HG02588 (cell line): ENCODE measurements around the gene MS4A5.
A peak's percentile ranks its signal among the peaks of the same experiment; 100 is the strongest.
"Not testable (repeated sequence)": the region's sequence is repeated elsewhere in the genome, so short reads cannot be mapped to it uniquely, and the experiment has no call there.

Source experiments
- ATAC-seq: cut with Tn5 transposase; IDR thresholded peaks from one replicate; pipeline ENCODE4 v1.9.1; 2021; ENCODE audit warnings: mild to moderate bottlenecking, moderate library complexity; ENCODE audit not compliant: unreplicated experiment

MS4A5 gene, protein sequence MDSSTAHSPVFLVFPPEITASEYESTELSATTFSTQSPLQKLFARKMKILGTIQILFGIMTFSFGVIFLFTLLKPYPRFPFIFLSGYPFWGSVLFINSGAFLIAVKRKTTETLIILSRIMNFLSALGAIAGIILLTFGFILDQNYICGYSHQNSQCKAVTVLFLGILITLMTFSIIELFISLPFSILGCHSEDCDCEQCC

DNA sequence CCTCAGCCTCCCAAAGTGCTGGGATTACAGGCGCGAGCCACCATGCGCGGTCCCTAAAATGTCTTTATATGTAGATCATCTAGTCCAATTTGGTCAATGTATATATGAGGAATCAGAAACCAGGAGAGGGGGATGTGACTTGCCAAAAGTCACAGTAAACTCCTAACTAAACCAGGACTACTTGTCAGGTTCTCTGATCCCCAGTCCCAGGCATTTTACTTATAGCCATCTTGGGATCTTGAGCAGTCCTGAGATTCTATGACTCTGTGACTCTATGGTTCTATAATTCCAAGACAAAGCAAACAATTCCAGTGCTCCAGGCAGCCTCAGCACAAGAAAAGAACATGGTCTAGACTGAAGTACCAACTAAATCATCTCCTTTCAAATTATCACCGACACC lies at the start of gene MS4A5:
Gene MS4A5, plus strand, starts transcription at position 301 of the 400 bp plus-strand sequence. CDS start 103 bp downstream, outside the sequence.
- no peak for ATAC-seq

DNA sequence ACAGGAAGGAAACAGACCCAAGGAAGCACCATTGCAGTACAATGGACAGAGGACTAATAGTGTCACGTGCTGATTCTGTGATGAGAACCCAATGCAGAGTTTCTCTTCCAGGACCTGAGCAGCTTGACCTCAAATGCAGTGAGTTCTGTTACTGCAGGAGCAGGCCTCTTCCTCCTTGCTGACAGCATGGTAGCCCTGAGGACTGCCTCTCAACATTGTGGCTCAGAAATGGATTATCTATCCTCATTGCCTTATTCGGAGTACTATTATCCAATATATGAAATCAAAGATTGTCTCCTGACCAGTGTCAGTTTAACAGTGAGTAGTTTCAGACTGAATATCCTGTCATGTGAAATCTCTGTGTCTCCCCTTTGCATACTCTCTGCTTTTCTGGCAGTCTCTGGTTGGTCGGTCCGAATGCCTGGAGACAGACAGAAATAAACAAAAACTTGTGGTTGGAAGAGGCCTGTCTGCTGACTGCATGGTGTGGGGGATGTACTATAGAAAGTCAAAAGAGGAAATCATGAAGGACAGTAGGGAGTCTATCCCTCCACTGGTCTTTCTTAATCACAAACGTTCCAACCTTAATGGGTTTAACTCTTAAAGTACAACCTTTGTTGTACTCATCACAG lies 40.0 kb upstream of the MS4A5 start:
- ATAC-seq = peak; percentile 93

DNA sequence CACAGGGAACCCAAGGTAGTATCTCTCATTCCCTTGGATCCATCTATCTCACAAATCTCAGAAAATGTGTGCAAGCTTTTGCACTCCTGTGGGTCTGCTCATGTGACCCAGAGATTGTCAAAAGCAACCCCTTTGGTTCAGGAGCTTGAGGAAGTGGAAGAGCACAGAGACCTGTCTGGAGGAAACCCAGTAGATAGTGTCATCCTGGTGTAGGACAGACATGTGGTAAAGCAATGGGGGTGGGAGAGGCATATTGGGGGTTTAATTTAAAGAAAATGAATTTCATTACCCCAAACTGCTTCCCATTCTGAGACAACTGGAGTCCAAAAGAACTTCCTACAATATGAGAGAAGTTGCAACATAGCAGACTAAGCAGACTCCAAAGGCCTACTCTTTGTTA lies 39.0 kb upstream of the MS4A5 start:
- ATAC-seq = no peak

DNA sequence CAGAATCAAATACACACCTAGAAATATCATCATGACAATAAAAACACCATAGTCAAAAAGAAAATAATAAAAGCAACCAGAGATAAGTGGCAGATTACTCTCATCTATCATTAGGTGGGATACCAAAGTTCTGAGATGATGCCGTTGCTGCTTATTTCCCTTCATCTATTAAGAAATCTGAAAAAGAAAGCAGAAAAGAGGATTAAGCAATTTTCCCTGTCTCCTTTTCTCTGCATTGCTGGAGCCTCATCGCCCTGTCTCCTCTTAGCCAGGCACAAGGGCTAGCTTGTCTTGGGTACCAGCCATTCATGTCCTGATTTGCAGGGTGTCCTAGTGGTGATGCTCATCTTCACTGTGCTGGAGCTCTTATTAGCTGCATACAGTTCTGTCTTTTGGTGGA lies 37.0 kb upstream of the MS4A5 start:
- no peak for ATAC-seq

DNA sequence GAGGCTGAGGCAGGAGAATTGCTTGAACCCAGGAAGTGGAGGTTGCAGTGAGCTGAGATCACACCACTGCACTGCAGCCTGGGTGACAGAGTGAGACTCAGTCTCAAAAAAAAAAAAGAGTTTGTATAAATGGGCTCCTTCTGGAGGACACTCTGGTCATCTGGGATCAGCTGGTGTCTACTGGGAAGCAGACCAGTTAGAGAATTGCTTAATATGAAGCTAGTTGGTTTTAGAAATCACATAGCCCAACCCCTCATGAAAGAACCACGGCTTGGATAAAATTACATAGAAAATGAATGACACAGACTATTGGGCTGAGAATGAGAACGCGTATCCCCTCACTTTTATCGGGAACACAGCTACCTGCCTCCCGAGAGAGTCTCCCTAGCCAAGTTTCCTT lies 36.4 kb upstream of the MS4A5 start:
- no peak for ATAC-seq

DNA sequence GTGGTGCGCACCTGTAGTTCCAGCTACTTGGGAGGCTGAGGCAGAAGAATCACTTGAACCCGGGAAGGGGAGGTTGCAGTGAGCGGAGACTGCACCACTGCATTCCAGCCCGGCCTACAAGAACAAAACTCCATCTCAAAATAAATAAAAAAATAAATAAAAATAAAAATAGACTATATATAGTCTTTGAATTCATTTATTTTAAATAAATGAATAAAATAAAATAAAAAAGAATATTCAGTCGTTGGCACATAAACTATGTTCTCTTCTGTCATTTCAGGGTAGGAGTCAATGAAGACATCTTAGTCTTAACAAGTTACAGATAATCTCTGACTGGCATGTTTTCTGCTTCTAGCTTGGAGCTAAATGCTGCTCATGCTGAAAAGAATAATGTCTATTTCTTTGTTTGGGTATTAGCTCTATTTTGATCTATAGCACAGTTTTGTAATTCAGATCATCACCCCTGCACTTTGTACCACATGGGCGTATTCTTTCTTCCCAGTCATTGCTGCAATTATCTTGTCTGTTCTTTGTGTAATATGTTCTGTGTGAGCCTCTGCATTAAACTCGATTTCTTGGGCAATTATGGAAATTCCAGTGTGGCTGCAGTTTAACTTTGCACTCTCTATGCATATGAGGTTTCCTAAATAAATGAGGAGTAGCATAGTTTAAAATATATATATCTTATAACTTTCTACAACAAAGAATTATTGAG lies 34.5 kb upstream of the MS4A5 start:
- no peak for ATAC-seq

DNA sequence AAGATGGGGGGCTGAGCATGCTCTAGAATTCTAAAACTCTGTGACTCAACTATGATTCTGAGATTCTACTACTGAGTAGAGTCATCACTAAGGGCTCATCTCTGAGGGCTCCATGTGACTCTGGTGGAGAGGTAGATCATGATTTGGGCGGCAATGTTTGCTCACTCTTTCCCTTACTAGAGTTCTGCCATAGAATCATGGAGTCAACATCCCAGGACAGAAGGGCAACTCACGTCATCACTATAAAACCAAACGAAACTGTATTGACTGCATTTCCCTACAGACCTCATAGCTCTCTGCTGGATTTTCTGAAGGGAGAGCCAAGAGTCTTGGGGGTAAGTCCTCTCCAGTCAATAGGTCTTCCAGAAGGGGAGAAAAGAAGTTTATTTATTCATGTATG lies 33.0 kb upstream of the MS4A5 start, which contains the start of gene MS4A14:
Gene MS4A14, plus strand, starts transcription at position 78 of the 400 bp plus-strand sequence. Its CDS starts 120 bp downstream, at position 198.
- no peak for ATAC-seq

DNA sequence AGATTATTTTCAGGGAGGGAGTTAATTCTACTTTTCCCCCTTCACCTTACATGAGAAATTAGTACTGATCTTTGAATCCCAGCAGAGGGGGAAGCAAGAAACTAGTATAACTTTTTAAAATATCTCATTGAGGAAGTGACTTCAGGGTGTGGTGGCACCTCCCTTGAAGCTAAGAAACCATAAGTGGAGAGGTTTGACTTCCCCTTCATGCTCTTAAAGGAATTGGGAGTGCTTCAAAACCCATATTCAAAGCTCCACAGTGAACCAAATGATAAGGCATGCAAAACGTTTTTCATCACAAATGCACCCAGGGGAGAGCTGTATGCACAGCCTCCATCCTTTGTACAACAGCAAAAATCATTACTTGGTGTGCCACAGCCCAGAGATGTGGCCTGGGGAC lies 32.6 kb upstream of the MS4A5 start:
- peak; percentile 75 for ATAC-seq

DNA sequence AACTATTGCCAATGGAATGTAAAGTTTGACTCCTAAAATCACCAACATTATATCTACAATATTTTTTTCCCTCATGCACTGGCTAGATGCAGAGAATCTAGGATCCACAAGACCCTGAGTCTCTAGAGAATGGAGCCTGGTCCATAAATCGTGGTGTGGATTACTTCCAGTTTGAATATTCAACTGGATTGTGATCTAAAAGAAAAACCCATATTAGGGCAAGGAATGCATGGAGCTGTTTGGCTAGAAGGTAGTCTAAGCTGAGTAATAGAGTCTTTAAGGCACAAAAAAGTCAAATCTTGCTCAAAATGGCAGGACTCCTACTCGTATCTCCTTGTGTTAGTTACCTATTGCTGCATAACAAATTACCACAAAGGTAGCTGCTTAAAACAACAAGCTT lies 9.4 kb upstream of the MS4A5 start:
- ATAC-seq = no peak

DNA sequence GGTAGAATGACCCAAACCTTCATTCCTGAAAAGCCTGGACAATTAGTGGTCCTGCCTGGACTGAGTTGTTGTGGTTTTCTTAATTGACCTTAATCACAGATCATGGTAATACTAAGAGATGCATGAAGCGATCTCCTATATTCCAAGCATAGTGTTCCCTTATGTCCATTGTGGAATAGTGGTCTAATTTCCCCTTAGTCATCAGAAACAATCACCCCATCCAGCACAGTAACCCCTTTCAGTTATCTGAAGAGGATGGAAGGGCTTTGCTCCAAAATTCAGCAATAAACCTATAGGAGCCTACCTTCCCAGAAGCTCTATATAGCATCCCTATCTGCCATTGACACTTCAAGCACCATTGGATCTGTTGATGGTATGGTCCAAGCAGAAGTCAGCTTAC lies 6.8 kb upstream of the MS4A5 start:
- ATAC-seq = no peak

DNA sequence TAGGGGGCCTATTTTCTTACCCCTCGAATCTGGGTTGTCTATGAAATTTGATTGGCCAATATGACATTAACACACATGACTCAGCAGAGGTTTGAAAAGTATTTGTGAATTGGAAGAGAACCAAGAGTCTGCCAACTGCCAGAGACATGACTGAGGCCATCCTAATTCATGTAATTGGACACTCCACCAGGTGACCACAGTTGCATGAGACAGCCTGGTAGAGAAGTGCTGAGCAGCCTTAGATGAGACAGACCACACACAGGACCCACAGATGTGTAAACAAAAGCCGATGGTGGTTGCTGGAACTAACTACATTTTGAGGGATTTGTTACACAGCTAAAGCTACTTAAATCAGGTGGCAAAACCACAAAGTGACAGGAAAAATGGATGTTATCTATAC lies 855 bp upstream of the MS4A5 start:
- no peak for ATAC-seq

DNA sequence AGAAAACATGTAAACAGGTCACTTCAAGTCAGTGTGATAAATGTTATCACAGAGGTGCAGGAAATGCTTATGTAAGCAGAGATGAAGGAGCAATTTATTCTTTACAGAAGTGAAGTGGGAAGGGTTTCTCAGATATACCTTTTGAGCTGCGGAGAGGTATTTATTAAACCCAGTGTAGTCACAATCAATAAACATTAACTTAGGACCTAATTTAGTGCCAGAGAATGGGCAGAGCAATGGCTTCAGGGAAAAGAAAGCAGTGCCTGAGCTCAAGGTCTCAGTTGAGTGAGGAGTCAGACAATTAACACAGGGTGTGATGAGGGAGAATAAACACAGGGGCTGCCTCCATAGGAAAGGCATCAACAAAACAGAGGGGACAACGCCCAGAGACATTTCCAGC lies 1.9 kb downstream of the MS4A5 start:
- no peak for ATAC-seq

DNA sequence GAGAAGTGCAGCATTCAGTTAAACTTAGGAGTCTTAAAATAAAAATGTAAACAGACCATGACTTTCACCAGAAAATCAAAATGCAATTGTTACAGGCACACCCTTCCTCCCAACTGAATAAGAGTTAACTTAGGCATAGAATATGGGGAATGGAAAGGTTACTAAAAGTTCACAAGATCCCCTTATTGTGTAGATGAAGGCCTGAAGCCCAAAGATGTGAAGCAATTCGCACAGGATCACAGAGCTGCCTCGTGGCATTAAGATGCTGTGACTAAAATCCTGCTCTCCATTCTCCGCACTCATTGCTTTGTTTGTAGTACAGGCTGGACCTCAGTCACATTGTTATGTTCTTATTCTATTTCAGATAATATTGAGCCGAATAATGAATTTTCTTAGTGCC lies 4.0 kb downstream of the MS4A5 start:
- ATAC-seq = no peak

DNA sequence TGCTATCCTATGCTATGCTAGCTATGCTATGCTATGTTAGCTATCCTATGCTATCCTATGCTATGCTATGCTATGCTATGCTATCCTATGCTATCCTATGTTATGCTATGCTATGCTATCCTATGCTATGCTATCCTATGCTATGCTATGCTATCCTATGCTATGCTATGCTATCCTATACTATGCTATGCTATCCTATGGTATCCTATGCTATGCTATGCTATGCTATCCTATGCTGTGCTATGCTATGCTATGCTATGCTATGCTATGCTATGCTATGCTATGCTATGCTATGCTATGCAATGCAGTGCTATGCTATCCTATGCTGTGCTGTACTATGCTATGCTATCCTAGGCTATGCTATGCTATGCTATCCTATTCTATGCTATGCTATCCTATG lies 17.7 kb downstream of the MS4A5 start:
- no peak for ATAC-seq

DNA sequence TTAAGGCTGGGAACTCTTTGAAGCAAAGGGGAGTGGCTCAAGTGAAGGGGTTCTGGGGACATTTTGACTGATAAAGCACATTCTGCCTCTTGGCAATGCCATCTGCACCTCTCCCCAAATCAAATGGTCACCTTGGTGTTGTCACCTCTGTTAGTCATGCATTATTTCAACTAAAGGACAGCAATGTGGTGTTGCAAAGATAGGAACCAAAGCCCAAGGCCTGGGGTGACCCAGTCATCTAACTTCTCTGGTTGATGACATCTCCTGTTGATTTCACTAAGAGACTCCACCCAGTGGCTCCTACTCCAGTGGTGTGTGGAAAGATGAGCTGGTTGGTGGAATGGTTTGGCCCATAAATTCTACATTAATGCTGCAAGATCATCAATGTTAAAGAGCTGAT lies 18.5 kb downstream of the MS4A5 start:
- no peak for ATAC-seq

DNA sequence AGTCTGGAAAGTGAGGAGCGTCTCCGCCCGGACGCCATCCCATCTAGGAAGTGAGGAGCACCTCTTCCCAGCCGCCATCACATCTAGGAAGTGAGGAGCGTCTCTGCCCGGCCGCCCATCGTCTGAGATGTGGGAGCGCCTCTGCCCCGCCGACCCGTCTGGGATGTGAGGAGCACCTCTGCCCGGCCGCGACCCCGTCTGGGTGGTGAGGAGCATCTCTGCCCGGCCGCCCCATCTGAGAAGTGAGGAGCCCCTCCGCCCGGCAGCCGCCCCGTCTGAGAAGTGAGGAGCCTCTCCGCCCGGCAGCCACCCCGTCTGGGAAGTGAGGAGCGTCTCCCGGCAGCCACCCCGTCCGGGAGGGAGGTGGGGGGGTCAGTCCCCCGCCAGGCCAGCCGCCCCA lies 21.8 kb downstream of the MS4A5 start:
- ATAC-seq = not testable (repeated sequence)

DNA sequence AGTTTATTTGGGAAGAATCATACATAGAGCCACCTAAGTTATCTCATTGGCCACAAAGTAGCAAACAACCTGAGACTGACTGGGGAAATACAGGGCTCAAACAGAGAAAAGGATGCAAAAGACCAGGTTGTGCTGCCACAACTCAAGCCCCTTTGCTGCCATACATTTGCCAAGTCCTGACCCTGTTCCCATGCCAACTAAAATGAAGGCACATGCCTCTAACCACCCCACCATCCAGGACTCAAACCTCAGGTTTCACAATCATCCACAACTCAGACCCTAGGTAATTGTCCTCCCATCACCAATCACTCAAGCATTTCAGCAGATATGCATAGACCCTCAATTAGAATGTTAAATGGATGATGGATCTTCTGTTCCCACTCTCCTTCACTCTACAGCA lies 24.8 kb downstream of the MS4A5 start:
- no peak for ATAC-seq

DNA sequence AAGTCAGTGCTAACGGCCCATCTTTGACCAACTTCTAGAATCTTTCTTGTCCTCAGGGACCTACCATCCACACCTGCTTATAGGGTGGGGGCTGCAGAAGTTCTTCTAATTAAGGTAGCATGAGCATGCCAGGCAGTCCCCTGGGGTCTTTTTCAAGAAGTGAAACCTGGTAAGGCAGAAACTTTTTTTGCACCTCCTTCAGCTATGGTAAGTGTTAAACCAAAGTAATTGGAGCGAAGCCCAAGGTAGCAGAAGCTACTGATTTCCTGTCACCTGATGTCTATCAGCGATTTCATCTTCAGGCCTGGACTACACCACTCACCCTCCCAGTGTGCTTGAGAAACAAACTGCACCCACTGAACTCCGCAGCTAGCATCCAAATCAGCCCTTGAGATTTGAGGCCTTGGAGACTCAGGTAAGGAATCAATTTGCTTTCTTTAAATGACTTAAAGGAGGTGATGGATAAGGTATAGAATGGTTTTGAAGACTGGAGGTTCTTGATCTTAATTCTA lies 26.2 kb downstream of the MS4A5 start, which contains the start of gene MS4A1:
Gene MS4A1, plus strand, starts transcription at position 317 of the 512 bp plus-strand sequence. CDS start 6,528 bp downstream, outside the sequence.
- ATAC-seq = peak; percentile 79

DNA sequence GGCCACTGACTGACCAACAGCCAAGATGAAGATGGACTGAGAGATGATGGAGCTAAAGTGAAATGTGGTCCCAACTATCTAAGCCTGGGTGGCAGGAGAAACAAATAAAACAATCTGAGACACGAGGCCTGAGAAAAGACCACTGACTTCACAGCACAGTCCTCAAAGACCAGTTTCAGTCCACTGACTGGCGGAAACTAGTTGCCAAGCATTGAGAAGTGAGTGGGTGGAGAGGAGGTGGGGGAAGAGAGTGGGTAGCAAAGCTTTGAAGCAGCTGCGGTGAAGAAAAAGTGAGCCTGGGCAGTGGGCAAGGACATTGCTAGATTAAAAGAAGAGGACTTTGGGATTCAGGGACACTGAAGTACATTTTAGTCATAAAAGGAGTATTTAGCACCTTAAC lies 28.2 kb downstream of the MS4A5 start:
- ATAC-seq = peak; percentile 38

DNA sequence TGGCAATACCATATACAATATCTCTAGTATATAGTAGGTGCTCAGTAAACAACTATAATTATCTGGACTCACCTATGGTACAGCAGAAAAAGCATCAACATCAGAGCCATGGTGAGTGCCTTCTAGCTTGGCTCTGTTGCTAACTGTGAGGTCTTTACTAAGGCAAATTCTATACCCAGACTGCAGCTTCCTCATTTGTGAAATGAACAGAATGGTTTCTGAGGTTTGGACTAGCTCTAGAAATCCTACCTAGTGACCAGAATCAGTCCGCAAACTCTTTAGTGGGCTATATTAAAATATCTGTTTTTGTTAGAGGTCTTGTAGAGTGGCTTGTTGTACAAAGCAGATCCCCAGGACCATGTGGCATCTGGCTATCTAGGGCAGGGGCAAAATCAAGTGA lies 30.0 kb downstream of the MS4A5 start:
- no peak for ATAC-seq

DNA sequence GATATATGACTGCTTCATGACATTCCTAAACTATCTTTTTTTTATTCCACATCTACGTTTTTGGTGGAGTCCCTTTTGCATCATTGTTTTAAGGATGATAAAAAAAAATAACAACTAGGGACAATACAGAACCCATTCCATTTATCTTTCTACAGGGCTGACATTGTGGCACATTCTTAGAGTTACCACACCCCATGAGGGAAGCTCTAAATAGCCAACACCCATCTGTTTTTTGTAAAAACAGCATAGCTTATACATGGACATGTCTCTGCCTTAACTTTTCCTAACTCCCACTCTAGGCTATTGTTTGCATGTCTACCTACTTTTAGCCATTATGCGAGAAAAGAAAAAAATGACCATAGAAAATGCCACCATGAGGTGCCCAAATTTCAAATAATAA lies 39.5 kb downstream of the MS4A5 start:
- no peak for ATAC-seq

DNA sequence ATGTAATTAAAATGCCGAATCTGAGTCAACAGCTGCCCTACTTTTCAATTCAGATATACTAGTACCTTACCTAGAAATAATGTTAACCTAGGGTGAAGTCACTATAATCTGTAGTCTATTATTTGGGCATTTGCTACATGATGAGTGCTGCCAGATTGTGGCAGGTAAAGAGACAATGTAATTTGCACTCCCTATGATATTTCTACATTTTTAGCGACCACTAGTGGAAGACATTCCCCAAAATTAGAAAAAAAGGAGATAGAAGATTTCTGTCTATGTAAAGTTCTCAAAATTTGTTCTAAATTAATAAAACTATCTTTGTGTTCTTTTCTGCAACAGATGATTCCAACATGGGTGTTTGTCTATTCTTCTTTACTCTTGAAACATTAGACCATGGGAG lies 40.4 kb downstream of the MS4A5 start:
- no peak for ATAC-seq
